ENCODE results near the gene SH3BP4.
A peak's percentile ranks its signal among the peaks of the same experiment; 100 is the strongest.

SH3BP4 gene

DNA sequence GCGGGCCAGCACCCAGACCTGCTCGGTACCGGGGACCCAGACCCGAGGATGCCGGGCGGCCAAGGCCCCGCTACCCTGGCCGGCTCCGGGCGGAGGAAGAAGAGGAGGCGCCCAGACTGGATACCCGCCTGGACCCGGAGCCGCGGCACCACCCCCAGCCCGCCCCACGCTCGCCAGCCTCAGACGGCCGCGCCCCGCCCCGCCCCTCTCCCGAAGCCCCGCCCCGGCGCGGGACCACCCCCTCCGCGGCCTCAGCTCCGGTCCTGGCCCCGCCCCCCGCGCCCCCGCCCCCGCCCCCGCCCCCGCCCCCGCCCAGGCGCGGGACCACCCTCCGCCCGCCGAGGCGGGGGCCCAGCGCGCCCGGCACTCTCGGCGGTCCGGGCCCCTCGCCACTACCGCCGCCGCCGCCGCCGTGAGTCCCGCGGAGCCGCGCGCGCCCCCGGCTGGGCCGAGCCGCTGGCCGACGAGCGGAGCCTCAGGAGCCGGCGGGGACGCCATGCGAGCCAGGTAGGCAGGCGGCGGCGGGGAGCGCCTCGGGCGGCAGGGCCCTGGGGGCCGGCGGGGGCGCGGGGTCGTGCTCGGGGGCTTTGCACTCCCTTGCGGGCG, at the start of gene SH3BP4:
TSS of gene SH3BP4 (plus strand) at position 354 of the 606 bp plus-strand sequence. CDS start 82,986 bp downstream, outside the sequence.
- DNase-seq: peak; percentile 12

DNA sequence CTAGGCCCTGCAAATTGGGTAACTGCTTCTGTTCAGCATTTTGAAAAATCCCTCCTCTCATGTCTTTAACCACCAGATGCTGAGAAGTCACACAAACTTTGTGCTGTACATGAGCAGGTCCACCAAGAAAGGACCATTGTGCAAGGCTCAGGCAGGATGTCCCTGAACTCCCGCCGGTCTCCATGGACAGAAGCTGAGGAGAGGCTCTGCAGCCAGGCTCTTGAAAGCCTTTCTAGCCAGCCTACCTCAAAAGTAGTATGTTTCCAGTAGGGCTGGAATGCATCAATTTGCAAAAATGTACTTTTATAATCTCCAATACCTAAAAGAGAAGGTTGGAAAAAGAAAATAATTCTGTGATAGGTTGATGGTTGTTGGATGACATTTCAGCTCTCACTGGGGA, 47.0 kb upstream of the SH3BP4 start:
- DNase-seq: no peak

DNA sequence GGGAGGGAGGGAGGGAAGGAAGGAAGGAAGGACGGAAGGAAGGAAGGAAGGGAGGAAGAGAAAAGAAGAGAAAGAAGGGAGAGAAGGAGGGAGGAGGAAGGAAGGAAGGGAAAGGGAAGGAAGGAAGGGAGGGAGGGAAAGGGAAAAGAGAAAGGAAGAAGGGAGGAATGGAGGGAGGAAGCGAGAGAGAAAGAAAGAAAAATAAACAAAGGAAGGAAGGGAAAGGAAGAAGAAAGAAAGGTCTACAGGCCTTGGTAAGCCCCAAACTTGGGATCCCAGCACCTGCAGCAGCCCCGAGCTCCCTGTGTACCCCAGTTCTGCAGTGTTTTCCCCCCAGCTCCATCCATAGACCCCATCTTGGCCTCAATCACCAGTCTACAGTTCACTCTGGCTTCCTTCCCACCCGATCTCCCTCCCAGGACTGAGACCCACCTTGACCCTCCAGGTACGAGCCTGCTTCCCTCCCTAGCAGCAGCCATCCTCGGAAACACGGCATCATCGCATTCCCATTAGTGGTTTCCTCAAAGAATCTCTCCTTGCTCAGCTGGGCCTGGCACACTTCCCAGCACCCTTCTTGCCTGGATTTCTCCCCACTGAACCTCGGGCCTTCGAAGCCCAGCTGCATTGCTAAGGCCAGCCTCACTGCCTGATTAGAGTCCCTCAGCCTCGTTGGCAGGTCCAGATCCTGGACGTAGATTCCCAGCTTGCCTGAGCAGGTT, 46.1 kb upstream of the SH3BP4 start:
- DNase-seq: no peak

DNA sequence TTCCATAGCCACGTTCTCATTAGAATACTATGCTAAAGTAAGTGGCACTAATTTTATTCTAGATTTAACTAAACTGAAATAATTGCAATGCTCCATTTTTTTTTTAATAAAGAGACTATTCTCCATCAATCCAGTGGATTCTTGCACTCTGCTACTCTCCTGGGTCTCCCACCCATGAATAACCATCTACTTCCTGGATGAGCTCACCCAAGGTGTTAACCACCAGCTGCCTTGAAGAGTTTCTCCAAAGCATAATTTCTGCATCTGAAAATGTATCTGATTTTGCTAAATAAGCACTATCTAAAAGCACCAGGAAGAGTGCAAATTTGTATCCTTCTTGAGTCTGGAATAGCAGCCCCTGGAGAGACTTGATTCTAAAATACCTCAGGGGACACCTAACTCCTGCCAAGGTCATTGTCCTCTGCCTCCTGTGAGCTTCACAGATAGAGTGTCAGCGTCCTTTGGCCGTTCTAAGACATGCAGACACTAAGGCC, 41.6 kb upstream of the SH3BP4 start:
- no peak for DNase-seq

- no peak for DNase-seq
These were observed 40.5 kb upstream of the SH3BP4 start for GRCh38 chr2:234911271-234911670.

DNA sequence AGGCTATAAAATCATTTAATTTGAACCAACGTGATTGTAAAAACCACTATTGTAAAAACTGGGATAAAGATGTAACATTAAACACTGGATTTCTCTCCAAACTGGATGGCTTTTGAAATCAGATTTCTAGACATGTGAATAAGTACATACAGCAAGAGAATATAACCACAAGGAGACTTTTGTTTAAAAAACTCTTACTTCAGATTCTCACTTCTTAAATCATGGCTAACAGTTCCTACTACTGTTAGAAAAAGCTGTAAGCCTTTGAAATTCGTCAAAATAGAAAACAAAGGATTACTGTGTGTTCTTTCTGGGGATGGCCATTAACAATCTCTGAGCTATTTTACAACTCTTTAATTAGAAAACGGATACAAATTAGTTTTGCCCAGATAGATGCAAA, 39.4 kb upstream of the SH3BP4 start:
- no peak for DNase-seq

DNA sequence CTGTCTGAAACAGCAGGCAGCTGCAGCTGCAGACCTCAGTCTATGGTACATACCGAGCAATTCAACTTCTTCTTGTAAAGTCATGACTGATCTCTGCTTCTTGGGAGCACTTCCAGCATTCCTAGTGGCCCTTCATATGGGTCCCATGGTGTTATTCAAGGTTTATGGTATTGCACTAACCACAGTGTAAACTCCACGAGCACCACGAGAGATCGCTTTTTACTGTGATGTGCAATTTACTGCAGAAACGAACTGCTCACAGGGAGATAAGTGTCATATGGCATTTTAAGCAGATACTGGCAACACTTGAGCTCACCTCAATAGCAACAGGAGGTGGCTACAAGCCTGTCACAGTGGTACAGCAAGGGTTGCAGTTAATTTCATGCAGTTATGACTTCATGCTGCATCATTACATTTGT, 38.6 kb upstream of the SH3BP4 start:
- DNase-seq: no peak

DNA sequence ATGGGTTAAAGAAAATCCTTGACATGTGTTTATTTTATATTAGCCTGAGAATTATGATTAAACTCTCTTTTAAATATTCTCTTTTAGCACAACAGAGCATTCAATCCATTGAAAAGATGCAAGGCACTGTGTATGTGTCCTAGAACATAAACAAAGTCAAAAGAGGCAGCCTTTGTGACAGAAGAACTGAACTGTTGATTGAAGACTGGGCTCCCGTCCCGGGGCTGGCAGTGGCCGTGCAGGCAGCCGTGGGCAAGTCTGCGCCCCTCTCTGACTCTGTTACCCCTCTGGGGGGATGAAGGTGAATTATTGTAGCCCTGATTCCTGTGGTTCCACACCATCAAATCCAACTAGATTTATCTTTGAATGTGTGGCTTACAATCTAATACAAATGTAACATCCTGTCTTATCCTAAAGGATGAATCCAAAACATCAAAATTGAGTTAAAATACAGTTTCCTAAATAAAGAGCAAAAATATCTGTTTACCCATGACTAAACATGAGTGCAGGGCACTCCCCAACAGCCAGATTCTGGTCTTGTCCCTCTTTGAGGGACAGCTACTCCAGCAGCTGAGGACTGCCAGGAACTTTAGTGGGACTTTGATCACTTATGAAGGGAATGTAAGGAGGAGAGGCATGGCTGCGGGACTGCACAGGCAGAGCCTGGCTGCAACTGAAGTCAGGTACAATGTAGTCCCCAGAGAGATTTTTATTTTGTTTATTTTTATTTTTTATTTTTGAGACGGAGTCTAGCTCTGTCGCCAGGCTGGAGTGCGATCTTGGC, 37.3 kb upstream of the SH3BP4 start:
- no peak for DNase-seq

GRCh38 chr2:234916674-234917073, 35.1 kb upstream of the SH3BP4 start:
- DNase-seq: no peak

- DNase-seq: no peak
These were observed 34.4 kb upstream of the SH3BP4 start for GRCh38 chr2:234917211-234917975.

DNA sequence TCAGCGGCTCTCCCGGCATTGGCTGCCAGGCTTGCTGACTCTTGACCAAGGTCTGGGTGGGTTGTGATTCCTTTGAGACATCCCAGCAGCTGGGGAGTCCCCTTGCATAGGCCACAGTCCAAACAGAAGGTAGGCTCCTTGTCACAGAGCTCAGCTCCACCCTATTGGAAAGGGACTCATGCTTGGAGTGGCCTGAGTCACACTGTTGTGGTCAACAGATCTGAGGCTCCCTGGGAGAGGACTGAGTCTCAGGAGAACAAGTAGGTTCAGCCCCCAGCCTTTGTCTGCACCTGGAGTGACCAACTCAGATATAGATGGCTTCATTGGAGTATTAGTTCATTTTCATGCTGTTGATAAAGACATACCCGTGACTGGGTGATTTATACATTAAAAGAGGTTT, 32.1 kb upstream of the SH3BP4 start:
- no peak for DNase-seq

- DNase-seq: no peak
These were observed 31.0 kb upstream of the SH3BP4 start for GRCh38 chr2:234920836-234921235.

DNA sequence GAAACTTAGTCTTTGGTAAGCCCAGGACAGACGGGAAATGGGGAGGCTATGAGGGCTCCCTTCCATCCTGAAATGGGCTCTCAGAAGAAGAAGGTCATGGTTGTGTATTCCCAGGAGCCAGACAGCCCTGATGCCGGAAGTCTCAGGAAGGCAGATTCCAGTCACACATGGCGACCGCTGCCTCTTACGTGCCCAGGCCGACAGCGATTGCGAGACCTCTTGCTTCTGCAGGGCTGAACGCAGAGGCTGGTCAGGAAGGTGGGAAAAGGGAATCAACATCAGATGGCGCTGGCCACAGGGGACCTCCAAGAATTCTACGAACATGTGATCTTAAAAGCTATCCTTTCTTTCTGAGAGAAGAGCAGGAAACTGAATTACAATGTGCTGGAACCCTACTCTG, 22.8 kb upstream of the SH3BP4 start:
- DNase-seq: no peak

- no peak for DNase-seq
These were observed 21.4 kb upstream of the SH3BP4 start for GRCh38 chr2:234930397-234930796.

- no peak for DNase-seq
These were observed 20.4 kb upstream of the SH3BP4 start for GRCh38 chr2:234931371-234931770.

- no peak for DNase-seq
These were observed 19.1 kb upstream of the SH3BP4 start for GRCh38 chr2:234932591-234933168.

DNA sequence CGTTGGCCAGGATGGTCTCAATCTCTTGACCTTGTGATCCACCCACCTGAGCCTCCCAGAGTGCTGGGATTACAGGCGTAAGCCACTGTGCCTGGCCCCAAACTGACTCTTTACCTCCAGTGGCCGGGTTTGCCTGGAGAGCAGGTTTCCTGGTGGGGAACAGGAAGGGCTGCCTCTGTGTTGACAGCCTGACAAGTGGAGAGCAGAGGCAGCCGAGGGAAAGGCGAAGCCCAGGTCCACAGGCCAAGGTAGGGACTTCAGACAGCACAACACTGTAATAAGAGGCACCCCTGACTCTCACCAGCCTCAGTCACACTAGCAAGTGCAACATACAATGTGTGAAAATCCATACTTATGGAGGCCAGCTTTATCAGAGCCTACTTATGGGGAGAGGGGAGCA, 16.5 kb upstream of the SH3BP4 start:
- no peak for DNase-seq

DNA sequence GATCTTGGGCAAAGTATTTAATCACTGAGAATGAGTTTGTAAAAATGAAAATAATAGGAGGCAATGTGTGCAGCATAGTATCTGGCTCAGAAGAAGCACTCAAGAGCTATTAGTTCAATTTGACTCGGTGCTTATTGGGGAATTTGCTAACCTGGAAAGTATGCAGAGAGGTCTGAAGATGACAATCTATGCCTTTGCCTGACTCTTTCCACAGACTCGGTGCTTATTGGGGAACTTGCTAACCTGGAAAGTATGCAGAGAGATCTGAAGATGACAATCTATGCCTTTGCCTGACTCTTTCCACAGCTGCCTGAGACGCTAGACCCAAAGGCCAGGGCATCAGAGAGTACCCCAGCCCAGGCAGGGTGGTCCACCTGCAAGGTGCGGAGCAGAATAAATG, 12.2 kb upstream of the SH3BP4 start:
- no peak for DNase-seq

DNA sequence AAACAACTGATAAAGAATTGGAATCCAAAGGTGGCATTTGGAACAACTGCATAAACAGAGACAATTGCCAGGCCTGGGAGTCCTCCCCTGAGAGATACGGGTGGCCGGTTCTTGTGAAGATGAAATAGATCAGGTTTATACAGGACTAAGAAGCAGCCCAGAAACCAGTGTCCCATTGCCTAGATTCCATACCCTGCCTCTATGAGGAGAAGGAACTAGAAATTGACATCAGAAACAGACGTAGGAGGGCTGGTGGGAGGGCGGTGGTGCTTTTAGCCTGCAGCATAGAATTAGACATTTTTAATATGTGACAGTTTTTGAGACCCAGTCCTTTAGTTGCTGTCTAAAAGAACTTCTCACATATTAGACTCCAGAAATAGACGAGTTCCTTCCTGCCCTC, 11.8 kb upstream of the SH3BP4 start:
- DNase-seq: no peak

DNA sequence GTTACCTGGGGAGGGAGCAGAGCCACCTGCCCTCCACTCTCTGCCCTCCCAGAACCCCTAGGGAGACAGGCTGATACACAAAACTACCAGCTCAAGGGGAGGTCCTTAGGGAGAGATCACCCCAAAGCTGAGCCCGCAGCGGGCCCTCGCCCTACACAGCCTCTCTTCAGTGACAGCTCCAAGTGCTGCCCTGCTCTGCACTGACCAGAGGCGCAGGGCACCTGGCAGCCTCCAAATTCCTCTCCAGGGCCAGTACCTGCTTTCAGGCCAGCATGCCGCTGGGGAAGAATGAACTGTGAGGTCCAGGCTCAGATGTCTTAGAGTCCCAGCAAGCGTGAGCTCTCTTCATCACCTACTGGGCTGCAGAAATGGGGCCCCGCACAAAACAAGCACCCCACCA, 11.3 kb upstream of the SH3BP4 start:
- no peak for DNase-seq

DNA sequence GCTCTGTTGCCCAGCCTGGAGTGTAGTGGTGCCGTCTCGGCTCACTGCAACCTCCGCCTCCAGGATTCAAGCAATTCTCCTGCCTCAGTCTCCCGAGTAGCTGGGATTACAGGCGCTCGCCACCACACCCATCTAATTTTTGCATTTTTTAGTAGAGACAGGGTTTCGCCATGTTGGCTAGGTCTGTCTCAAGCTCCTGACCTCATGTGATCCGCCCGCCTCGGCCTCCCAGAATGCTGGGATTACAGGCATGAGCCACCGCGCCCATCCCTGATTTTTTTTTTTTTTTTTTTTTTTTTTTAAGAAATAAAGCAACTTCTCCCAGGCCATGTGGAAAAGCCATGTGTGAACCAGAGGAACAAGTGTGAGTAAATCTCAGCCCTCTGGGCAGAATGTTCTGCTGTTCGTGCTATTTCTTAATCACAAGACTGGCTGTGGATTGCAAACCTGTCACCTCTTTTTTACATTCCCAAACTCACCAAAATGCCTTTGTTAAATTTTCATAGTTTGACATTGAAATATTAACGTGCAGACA, 6.4 kb upstream of the SH3BP4 start:
- DNase-seq: no peak

DNA sequence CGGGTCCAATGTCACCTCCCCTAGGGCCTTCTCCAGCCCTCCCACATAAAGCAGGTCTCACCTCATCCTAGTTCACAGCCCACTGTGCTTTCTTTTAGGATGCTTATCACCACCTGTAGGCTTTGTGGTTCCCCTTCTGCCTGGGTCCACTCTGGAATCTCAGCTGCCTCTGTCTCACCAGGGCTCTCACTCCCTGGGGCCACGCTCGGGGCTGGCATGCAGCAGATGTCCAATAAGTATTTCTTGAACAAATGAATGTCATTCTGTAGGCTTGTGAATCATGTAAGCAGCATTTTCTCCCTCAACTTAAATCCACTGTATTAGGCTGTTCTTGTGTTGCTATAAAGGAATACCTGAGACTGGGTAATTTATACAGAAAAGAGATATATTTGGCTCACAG, 4.3 kb upstream of the SH3BP4 start:
- DNase-seq: no peak

Data from activated gamma-delta T cell treated with Interleukin-2 at 50 U/mL for 16 hours (primary cell).